Measurements from ENCODE around the gene STK38L. TPM values are rescaled to one million over a fixed set of nuclear protein-coding genes. Genes with fewer than 3 reads are reported as not detected.
A peak's percentile ranks its signal among the peaks of the same experiment; 100 is the strongest.

The STK38L gene
- total RNA-seq, 2 donors from 2014 or later = 28.0 to 29.4 TPM

GRCh38 chr12:27324530-27324929 lies 80.4 kb downstream of the STK38L start:
- no peak for ATAC-seq
- Mint-ChIP-seq H3K36me3 (peaks cover 0 to 7% of the 10 kb centered on the region in 2 donors), H3K9me3 (no peaks in the 10 kb centered on the region), H3K27ac (no peak overlapping the region)
- no peak for DNase-seq (ENCODE audit: low spot score in 2 of 2)

- Mint-ChIP-seq H3K27ac (peak overlapping the region; percentile 30 to 93), H3K36me3 (peaks cover 5 to 14% of the 10 kb centered on the region in 2 donors), H3K9me3 (no peaks in the 10 kb centered on the region)
- DNase-seq (ENCODE audit: low spot score in 2 of 2) = no peak
- no peak for ATAC-seq
Observed at GRCh38 chr12:27330846-27331245, 86.8 kb downstream of the STK38L start.

- peak overlapping the region; percentile 90 to 93 for H3K27ac Mint-ChIP-seq
- H3K36me3 Mint-ChIP-seq = peaks cover 5 to 14% of the 10 kb centered on the region in 2 donors
- DNase-seq (ENCODE audit: low spot score in 2 of 2) (peak in 1 of 2 donors; percentile 24), ATAC-seq (peak; percentile 75 to 86)
- H3K9me3 Mint-ChIP-seq = no peaks in the 10 kb centered on the region
Observed at GRCh38 chr12:27331291-27331926, 87.3 kb downstream of the STK38L start.

GRCh38 chr12:27331927-27332324 lies 87.8 kb downstream of the STK38L start:
- no peaks in the 10 kb centered on the region for H3K9me3 Mint-ChIP-seq
- H3K36me3 Mint-ChIP-seq = peaks cover 5 to 14% of the 10 kb centered on the region in 2 donors
- no peak for DNase-seq (ENCODE audit: low spot score in 2 of 2)
- H3K27ac Mint-ChIP-seq = peak overlapping the region; percentile 80 to 93
- ATAC-seq = peak in 1 of 2 donors; percentile 10

GRCh38 chr12:27332407-27332713 lies 88.3 kb downstream of the STK38L start:
- peak in 1 of 2 donors; percentile 11 for DNase-seq (ENCODE audit: low spot score in 2 of 2)
- H3K9me3 Mint-ChIP-seq = no peaks in the 10 kb centered on the region
- peaks cover 5 to 13% of the 10 kb centered on the region in 2 donors for H3K36me3 Mint-ChIP-seq
- peak in 1 of 2 donors; percentile 3 for ATAC-seq
- H3K27ac Mint-ChIP-seq = peak overlapping the region; percentile 80 to 93

- no peaks in the 10 kb centered on the region for H3K9me3 Mint-ChIP-seq
- DNase-seq (ENCODE audit: low spot score in 2 of 2) (peak; percentile 45 to 71), ATAC-seq (peak; percentile 40 to 49)
- peaks cover 5 to 8% of the 10 kb centered on the region in 2 donors for H3K36me3 Mint-ChIP-seq
- H3K27ac Mint-ChIP-seq = peak within 1 kb of the TSS; percentile 80 to 93
Observed at GRCh38 chr12:27332714-27333402, 88.8 kb downstream of the STK38L start, which contains the start of gene BMAL2. BMAL2 (plus strand) TSS chr12:27332836; CDS start chr12:27333073, 237 bp downstream.

GRCh38 chr12:27333403-27334009 lies 89.4 kb downstream of the STK38L start:
- Mint-ChIP-seq H3K36me3 (peaks cover 5 to 7% of the 10 kb centered on the region in 2 donors), H3K27ac (peak overlapping the region in 1 of 2 donors; percentile 82), H3K9me3 (no peaks in the 10 kb centered on the region)
- peak; percentile 33 to 64 for DNase-seq (ENCODE audit: low spot score in 2 of 2)
- ATAC-seq = peak; percentile 21 to 48

GRCh38 chr12:27334042-27334720 lies 90.1 kb downstream of the STK38L start:
- no peaks in the 10 kb centered on the region for H3K9me3 Mint-ChIP-seq
- peak overlapping the region in 1 of 2 donors; percentile 82 for H3K27ac Mint-ChIP-seq
- peaks cover 5 to 7% of the 10 kb centered on the region in 2 donors for H3K36me3 Mint-ChIP-seq
- ATAC-seq (no peak), DNase-seq (ENCODE audit: low spot score in 2 of 2) (no peak)

GRCh38 chr12:27334721-27335082 lies 90.6 kb downstream of the STK38L start:
- Mint-ChIP-seq H3K36me3 (peaks cover 5 to 7% of the 10 kb centered on the region in 2 donors), H3K27ac (no peak overlapping the region), H3K9me3 (no peaks in the 10 kb centered on the region)
- DNase-seq (ENCODE audit: low spot score in 2 of 2) = no peak
- ATAC-seq = no peak

GRCh38 chr12:27335364-27336281 lies 91.5 kb downstream of the STK38L start:
- H3K36me3 Mint-ChIP-seq = peaks cover 5 to 7% of the 10 kb centered on the region in 2 donors
- no peak overlapping the region for H3K27ac Mint-ChIP-seq
- ATAC-seq = peak in 1 of 2 donors; percentile 36
- DNase-seq (ENCODE audit: low spot score in 2 of 2) = no peak
- no peaks in the 10 kb centered on the region for H3K9me3 Mint-ChIP-seq

GRCh38 chr12:27336282-27336653 lies 92.2 kb downstream of the STK38L start:
- peaks cover 5 to 7% of the 10 kb centered on the region in 2 donors for H3K36me3 Mint-ChIP-seq
- H3K27ac Mint-ChIP-seq = no peak overlapping the region
- no peak for ATAC-seq
- H3K9me3 Mint-ChIP-seq = no peaks in the 10 kb centered on the region
- DNase-seq (ENCODE audit: low spot score in 2 of 2) = no peak

GRCh38 chr12:27337376-27337775 lies 93.3 kb downstream of the STK38L start:
- no peak for ATAC-seq
- H3K27ac Mint-ChIP-seq = no peak overlapping the region

GRCh38 chr12:27338473-27338872 lies 94.4 kb downstream of the STK38L start:
- Mint-ChIP-seq H3K9me3 (no peaks in the 10 kb centered on the region), H3K36me3 (peaks cover 3 to 5% of the 10 kb centered on the region in 2 donors), H3K27ac (no peak overlapping the region)
- DNase-seq (ENCODE audit: low spot score in 2 of 2) (no peak), ATAC-seq (no peak)

More at GRCh38 chr12:27337376-27337775, 93.3 kb downstream of the STK38L start:
- DNase-seq (ENCODE audit: low spot score in 2 of 2) = no peak
- no peaks in the 10 kb centered on the region for H3K9me3 Mint-ChIP-seq
- peaks cover 5 to 7% of the 10 kb centered on the region in 2 donors for H3K36me3 Mint-ChIP-seq

GRCh38 chr12:27340971-27341370 lies 96.9 kb downstream of the STK38L start:
- no peaks in the 10 kb centered on the region for H3K36me3 Mint-ChIP-seq
- H3K9me3 Mint-ChIP-seq = no peaks in the 10 kb centered on the region
- no peak overlapping the region for H3K27ac Mint-ChIP-seq
- DNase-seq (ENCODE audit: low spot score in 2 of 2) = no peak
- no peak for ATAC-seq

- DNase-seq (ENCODE audit: low spot score in 2 of 2) (no peak), ATAC-seq (no peak)
- no peaks in the 10 kb centered on the region for H3K9me3 Mint-ChIP-seq
Observed at GRCh38 chr12:27342536-27342935, 98.5 kb downstream of the STK38L start.

More at GRCh38 chr12:27342536-27342935, 98.5 kb downstream of the STK38L start:
- Mint-ChIP-seq H3K27ac (no peak overlapping the region), H3K36me3 (no peaks in the 10 kb centered on the region)

Data from activated naive CD4-positive, alpha-beta T cell treated with anti-CD3 and anti-CD28 coated beads, Interleukin-2, amount 50 U/mL, for 72 hours (primary cell).